ENCODE data around the gene SATB2. TPM values are rescaled to one million over a fixed set of nuclear protein-coding genes. Genes with fewer than 3 reads are reported as not detected.
A peak's percentile ranks its signal among the peaks of the same experiment; 100 is the strongest.

SATB2 gene
- total and polyA plus RNA-seq, 4 donors: 0.47 to 3.7 (median 1.8) TPM

DNA sequence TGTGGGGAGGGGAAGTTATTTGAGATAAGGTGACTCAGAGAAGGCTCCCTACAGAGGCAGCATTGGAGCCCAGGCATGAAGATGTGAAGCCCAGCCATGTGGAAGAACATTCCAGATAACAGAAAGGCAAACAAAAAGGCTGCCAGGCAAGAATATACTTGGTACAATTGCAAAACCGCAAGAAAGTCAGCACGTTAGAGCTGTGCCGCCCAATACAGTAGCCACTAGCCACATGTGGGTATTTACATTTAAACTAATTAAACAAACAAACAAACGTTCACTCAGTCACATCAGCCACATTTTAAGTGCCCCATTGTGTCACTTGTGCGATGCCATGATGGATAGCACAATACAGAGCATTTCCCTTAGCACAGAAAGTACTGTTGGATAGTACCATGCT, 179.6 kb downstream of the SATB2 start:
- DNase-seq: no peak
- Histone ChIP-seq H3K9ac (ENCODE audit: insufficient read depth in 1 of 2, low read length in 2 of 2) (no peak overlapping the region), H3K36me3 (ENCODE audit: control insufficient read depth in 4 of 4, insufficient read depth in 4 of 4, low read length in 4 of 4) (no peaks in the 10 kb centered on the region), H3K27me3 (ENCODE audit: control insufficient read depth in 3 of 3, insufficient read depth in 3 of 3, low read length in 2 of 3) (no peaks in the 10 kb centered on the region), H3K27ac (ENCODE audit: low read depth in 1 of 2, low read length in 1 of 2) (no peak overlapping the region), H3K9me3 (ENCODE audit: control insufficient read depth in 4 of 4, insufficient read depth in 3 of 4, low read length in 3 of 4) (no peaks in the 10 kb centered on the region), H3K4me3 (no peak overlapping the region), H3K4me1 (ENCODE audit: control insufficient read depth in 5 of 5, insufficient read depth in 5 of 5, low read length in 5 of 5) (no peaks in the 10 kb centered on the region)
- 73 to 77% methylated on average over 5 of the region's 5 CpGs for WGBS, 2 donors
- no peak for TF ChIP-seq CTCF (IDR thresholded peaks at IDR 0.05; ENCODE audit: control extremely low read depth, extremely low read depth)
- no peak for ATAC-seq (ENCODE audit: insufficient read depth, low FRiP score)

- Histone ChIP-seq H3K36me3 (ENCODE audit: control insufficient read depth in 4 of 4, insufficient read depth in 4 of 4, low read length in 4 of 4) (no peaks in the 10 kb centered on the region), H3K4me1 (ENCODE audit: control insufficient read depth in 5 of 5, insufficient read depth in 5 of 5, low read length in 5 of 5) (no peaks in the 10 kb centered on the region), H3K27me3 (ENCODE audit: control insufficient read depth in 3 of 3, insufficient read depth in 3 of 3, low read length in 2 of 3) (no peaks in the 10 kb centered on the region), H3K9ac (ENCODE audit: insufficient read depth in 1 of 2, low read length in 2 of 2) (no peak overlapping the region), H3K4me3 (no peak overlapping the region), H3K27ac (ENCODE audit: low read depth in 1 of 2, low read length in 1 of 2) (no peak overlapping the region), H3K9me3 (ENCODE audit: control insufficient read depth in 4 of 4, insufficient read depth in 3 of 4, low read length in 3 of 4) (no peaks in the 10 kb centered on the region)
- no peak for TF ChIP-seq CTCF (IDR thresholded peaks at IDR 0.05; ENCODE audit: control extremely low read depth, extremely low read depth)
- WGBS, 2 donors: 42 to 58% methylated on average over 1 of the region's 1 CpG
- DNase-seq (peak in 1 of 3 donors; percentile 16), ATAC-seq (ENCODE audit: insufficient read depth, low FRiP score) (no peak)
Measured at GRCh38 chr2:199273042-199273511, 184.7 kb downstream of the SATB2 start.

DNA sequence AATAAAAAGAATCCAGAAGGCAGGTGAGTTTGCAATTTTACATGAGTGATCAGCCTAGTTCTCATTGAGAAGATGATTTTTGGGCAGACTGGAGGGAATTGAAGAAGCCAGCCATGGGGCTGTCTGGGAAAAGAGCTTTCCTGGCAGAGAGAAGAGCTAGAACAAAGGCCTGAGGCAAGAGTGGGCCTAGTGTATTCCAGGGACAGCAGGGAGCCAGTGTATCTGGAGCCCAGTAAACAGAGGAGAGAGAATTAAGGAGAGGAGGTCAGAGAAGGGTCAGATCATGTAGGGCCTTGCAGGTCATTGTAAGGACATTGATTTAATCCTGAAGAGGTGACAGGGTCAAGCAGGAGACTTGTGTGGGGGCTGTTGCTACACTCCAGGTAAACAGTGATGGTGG, 195.8 kb downstream of the SATB2 start:
- no peaks in the 10 kb centered on the region for H3K4me1 ChIP-seq (ENCODE audit: control insufficient read depth in 5 of 5, insufficient read depth in 5 of 5, low read length in 5 of 5)
- ATAC-seq (ENCODE audit: insufficient read depth, low FRiP score): no peak

More for the DNA sequence above, 195.8 kb downstream of the SATB2 start:
- no peak for DNase-seq
- Histone ChIP-seq H3K27ac (ENCODE audit: low read depth in 1 of 2, low read length in 1 of 2) (no peak overlapping the region), H3K36me3 (ENCODE audit: control insufficient read depth in 4 of 4, insufficient read depth in 4 of 4, low read length in 4 of 4) (no peaks in the 10 kb centered on the region), H3K9me3 (ENCODE audit: control insufficient read depth in 4 of 4, insufficient read depth in 3 of 4, low read length in 3 of 4) (peaks cover 0 to 13% (median 4%) of the 10 kb centered on the region in 4 donors), H3K9ac (ENCODE audit: insufficient read depth in 1 of 2, low read length in 2 of 2) (no peak overlapping the region), H3K27me3 (ENCODE audit: control insufficient read depth in 3 of 3, insufficient read depth in 3 of 3, low read length in 2 of 3) (no peaks in the 10 kb centered on the region), H3K4me3 (no peak overlapping the region)
- no peak for TF ChIP-seq CTCF (IDR thresholded peaks at IDR 0.05; ENCODE audit: control extremely low read depth, extremely low read depth)

Data from lung (tissue), 12 donors.